Hair follicle dermal papilla cell (primary cell): ENCODE measurements around the gene GARIN6. TPM values are rescaled to one million over a fixed set of nuclear protein-coding genes. Genes with fewer than 3 reads are reported as not detected.

Experiments used
- total RNA-seq: library from RNA; depleted of rRNA; stranded (reverse); fragments of >200 nt; gene quantifications from 2 replicates; pipeline ENCODE4 v1.2.3, GENCODE V29; 2012

The GARIN6 gene
- not detected in 2 replicates for total RNA-seq

DNA sequence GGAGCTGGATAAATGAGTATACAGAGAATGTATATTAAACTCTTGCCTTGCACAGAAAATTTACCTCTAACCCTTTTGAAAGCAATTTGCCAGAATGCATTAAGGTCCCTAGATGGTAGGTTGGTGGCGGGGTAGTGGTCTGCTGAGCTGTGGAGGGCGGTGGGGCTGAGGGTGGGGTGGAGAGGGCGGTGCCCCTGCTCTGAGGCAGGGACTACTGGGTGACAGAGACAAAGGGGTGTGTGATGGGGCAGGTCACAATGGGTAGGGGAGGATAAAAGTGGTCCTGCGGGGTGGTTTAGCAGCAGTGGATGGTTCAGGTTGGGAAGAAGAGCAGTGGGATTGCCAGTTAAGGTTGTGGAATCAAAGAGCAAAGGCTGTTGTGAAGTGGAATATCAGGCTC is at the start of gene GARIN6:
GARIN6 (plus strand) TSS at position 301 of the 400 bp plus-strand sequence. CDS start 422 bp downstream, outside the sequence.

